Parathyroid adenoma (tissue), 2 donors: ENCODE measurements around the gene ELOVL2.

Experiments
- H2AFZ ChIP-seq: fragments of 300-600 bp; sonication (generic); one replicate; pipeline ENCODE4 v1.7.0; 2017; ENCODE audit warnings: antibody characterized with exemption, mild to moderate bottlenecking
- H3K27ac ChIP-seq: fragments of 300-600 bp; sonication (generic); one replicate; pipeline ENCODE4 v1.7.0; 2017
- H3K27me3 ChIP-seq: fragments of 300-600 bp; sonication (generic); one replicate; pipeline ENCODE4 v1.7.0; 2017; ENCODE audit warnings: low read length; ENCODE audit not compliant: control insufficient read depth, insufficient read depth
- H3K36me3 ChIP-seq: fragments of 300-600 bp; sonication (generic); one replicate; pipeline ENCODE4 v1.7.0; 2017; ENCODE audit warnings: low read length; ENCODE audit not compliant: control insufficient read depth, insufficient read depth
- H3K4me1 ChIP-seq: fragments of 300-600 bp; sonication (generic); one replicate; pipeline ENCODE4 v1.7.0; 2017; ENCODE audit warnings: control low read depth
- H3K4me2 ChIP-seq: fragments of 300-600 bp; sonication (generic); one replicate; pipeline ENCODE4 v1.7.0; 2017; ENCODE audit warnings: low read length
- H3K4me3 ChIP-seq: fragments of 300-600 bp; sonication (generic); one replicate; pipeline ENCODE4 v1.7.0; 2017; ENCODE audit warnings: low read depth, low read length
- H3K79me2 ChIP-seq: fragments of 300-600 bp; sonication (generic); one replicate; pipeline ENCODE4 v1.7.0; 2017; ENCODE audit warnings: control low read depth
- H3K9ac ChIP-seq: fragments of 300-600 bp; sonication (generic); one replicate; pipeline ENCODE4 v1.7.0; 2017; ENCODE audit warnings: mild to moderate bottlenecking
- H3K9me3 ChIP-seq: fragments of 300-600 bp; sonication (generic); one replicate; pipeline ENCODE4 v1.7.0; 2017; ENCODE audit warnings: low read length; ENCODE audit not compliant: control insufficient read depth
- CTCF ChIP-seq: fragments of 300-600 bp; sonication (generic); IDR thresholded peaks from one replicate; pipeline ENCODE4 v1.7.0; 2017; ENCODE audit warnings: antibody characterized with exemption, mild to moderate bottlenecking
- donor health status: primary hyperparathyroidism.

Gene ELOVL2

DNA sequence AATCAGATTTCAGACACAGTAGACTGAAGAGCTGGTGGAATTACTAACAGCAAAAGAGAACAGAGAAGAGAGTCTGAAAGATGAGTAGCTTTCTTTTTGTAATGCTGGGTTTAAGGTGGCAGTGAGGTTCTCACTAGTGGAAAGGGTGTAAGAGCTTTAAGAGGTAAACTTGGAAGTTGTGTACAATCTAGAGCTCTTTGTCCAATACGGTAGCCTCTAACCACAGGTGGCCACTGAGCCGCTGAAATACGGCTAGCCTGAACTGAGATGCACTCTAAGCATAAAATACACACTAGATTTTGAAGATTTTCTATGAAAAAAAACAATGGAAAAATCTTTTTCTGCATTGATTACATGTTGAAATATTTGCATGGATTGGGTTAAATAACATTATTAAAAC is 4.0 kb downstream of the ELOVL2 start:
- H3K4me2 ChIP-seq: no peak overlapping the region
- H3K36me3 ChIP-seq: no peaks in the 10 kb centered on the region
- no peaks in the 10 kb centered on the region for H3K9me3 ChIP-seq
- H3K4me1 ChIP-seq: peaks cover 4% of the 10 kb centered on the region
- H3K79me2 ChIP-seq: no peaks in the 10 kb centered on the region
- no peak overlapping the region for H3K4me3 ChIP-seq
- no peak overlapping the region for H2AFZ ChIP-seq
- no peak overlapping the region for H3K9ac ChIP-seq
- H3K27me3 ChIP-seq: no peaks in the 10 kb centered on the region
- H3K27ac ChIP-seq: no peak overlapping the region
- TF ChIP-seq CTCF: no peak

GRCh38 chr6:11039040-11039439 is 5.1 kb downstream of the ELOVL2 start:
- no peaks in the 10 kb centered on the region for H3K27me3 ChIP-seq
- no peak overlapping the region for H3K9ac ChIP-seq

DNA sequence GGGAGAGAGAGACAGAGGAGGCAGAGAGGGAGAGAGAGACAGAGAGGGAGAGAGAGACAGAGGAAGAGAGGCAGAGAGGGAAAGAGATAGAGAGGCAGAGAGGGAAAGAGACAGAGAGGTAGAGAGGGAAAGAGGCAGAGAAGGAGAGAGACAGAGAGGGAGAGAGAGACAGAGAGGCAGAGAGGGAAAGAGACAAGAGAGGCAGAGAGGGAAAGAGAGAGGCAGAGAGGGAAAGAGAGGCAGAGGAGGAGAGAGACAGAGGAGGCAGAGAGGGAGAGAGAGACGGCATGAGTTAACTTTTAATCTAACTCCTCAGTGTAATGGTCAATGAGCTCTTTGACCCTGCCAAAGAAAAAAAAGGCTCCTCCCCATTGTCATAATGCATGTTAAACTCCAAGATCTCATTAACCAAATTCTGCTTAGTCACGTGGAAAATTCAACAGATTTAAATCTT is 7.1 kb downstream of the ELOVL2 start:
- Histone ChIP-seq H3K9ac (no peak overlapping the region), H3K36me3 (no peaks in the 10 kb centered on the region), H3K4me1 (no peaks in the 10 kb centered on the region), H3K4me2 (no peak overlapping the region), H2AFZ (no peak overlapping the region), H3K4me3 (no peak overlapping the region), H3K9me3 (no peaks in the 10 kb centered on the region), H3K27ac (no peak overlapping the region), H3K79me2 (no peaks in the 10 kb centered on the region), H3K27me3 (no peaks in the 10 kb centered on the region)
- no peak for TF ChIP-seq CTCF

More at GRCh38 chr6:11039040-11039439, 5.1 kb downstream of the ELOVL2 start:
- Histone ChIP-seq H3K9me3 (no peaks in the 10 kb centered on the region), H3K4me1 (peaks cover 4% of the 10 kb centered on the region), H3K79me2 (no peaks in the 10 kb centered on the region), H3K4me2 (no peak overlapping the region), H3K36me3 (no peaks in the 10 kb centered on the region), H3K4me3 (no peak overlapping the region), H3K27ac (no peak overlapping the region), H2AFZ (no peak overlapping the region)
- no peak for TF ChIP-seq CTCF

GRCh38 chr6:11036351-11036740 is 7.8 kb downstream of the ELOVL2 start:
- H3K27ac ChIP-seq: no peak overlapping the region
- H3K4me2 ChIP-seq: no peak overlapping the region
- no peaks in the 10 kb centered on the region for H3K9me3 ChIP-seq
- TF ChIP-seq CTCF: no peak
- no peaks in the 10 kb centered on the region for H3K27me3 ChIP-seq
- no peak overlapping the region for H3K4me3 ChIP-seq
- H3K9ac ChIP-seq: no peak overlapping the region
- no peak overlapping the region for H2AFZ ChIP-seq
- H3K36me3 ChIP-seq: no peaks in the 10 kb centered on the region
- H3K79me2 ChIP-seq: no peaks in the 10 kb centered on the region
- H3K4me1 ChIP-seq: no peaks in the 10 kb centered on the region

DNA sequence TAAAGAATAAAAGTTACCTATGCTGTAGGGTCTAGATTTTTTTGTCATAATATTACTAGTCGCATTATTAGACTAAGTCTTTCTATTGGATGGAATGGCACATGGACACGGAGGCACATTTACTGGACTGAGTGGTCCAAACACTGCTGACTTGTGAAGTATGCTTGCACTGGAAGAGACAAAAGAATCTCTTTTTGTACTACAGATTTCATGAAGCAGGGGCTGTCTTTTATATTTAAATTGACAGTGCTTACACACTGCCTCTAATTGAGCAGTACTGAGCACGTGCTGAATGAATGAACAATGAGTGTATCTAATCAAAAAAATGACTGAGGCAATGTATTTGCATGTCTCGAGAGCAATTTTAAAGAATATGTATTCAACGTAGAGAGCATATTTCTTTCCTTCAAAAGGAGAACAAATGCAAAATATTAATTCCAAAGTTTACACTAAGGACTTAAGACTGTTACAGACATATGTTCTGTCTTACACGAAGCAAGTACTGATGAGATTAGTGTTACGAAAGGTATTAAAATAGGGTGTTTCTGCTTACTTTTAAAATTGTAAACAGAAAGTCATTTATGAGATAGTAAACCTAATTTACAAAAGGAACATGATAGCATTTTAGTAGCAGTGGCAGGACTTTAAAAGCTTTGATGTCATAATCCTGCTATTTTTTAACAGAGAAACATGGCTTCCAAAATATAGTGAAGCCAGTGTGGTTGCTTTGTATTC is 8.3 kb downstream of the ELOVL2 start:
- no peaks in the 10 kb centered on the region for H3K4me1 ChIP-seq
- H3K4me3 ChIP-seq: no peak overlapping the region
- no peak for TF ChIP-seq CTCF
- H3K79me2 ChIP-seq: no peaks in the 10 kb centered on the region
- H3K36me3 ChIP-seq: no peaks in the 10 kb centered on the region
- H3K9me3 ChIP-seq: no peaks in the 10 kb centered on the region
- no peak overlapping the region for H2AFZ ChIP-seq
- H3K4me2 ChIP-seq: no peak overlapping the region
- no peak overlapping the region for H3K27ac ChIP-seq
- H3K9ac ChIP-seq: no peak overlapping the region
- no peaks in the 10 kb centered on the region for H3K27me3 ChIP-seq
